ENCODE measurements around the gene HMX1.

DNA sequence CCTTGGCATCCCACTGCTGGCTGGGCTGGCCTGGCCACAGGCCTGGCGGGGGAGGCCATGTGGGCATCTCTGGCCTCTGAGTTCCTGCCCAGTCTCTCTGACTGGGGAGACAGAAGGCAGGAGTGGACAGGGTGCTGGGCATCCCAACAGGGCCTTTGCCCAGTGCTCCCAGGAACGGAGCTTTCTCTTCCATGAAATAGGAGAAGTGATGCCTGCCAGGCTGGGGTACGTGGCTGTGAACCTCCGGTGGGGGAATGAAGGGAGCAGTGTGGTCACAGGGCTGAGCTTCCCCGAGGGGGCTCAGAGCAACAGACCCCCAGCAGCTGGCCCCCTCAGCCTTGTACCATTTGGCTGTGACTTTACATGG, 40.4 kb upstream of the HMX1 start:
- TF ChIP-seq CTCF (conservative IDR thresholded peaks at IDR 0.05; ENCODE audit: low read depth, low read length) = no peak
- no peak for TF ChIP-seq EZH2phosphoT487 (IDR thresholded peaks at IDR 0.05; ENCODE audit: borderline replicate concordance, low read length)
- no peak for TF ChIP-seq EZH2 (IDR thresholded peaks at IDR 0.05; ENCODE audit: low read length, unreplicated experiment)
